Measurements from ENCODE around the gene ALPL. TPM values are rescaled to one million over a fixed set of nuclear protein-coding genes. Genes with fewer than 3 reads are reported as not detected.

Gene ALPL
- polyA plus RNA-seq, 3 donors, result not detected

DNA sequence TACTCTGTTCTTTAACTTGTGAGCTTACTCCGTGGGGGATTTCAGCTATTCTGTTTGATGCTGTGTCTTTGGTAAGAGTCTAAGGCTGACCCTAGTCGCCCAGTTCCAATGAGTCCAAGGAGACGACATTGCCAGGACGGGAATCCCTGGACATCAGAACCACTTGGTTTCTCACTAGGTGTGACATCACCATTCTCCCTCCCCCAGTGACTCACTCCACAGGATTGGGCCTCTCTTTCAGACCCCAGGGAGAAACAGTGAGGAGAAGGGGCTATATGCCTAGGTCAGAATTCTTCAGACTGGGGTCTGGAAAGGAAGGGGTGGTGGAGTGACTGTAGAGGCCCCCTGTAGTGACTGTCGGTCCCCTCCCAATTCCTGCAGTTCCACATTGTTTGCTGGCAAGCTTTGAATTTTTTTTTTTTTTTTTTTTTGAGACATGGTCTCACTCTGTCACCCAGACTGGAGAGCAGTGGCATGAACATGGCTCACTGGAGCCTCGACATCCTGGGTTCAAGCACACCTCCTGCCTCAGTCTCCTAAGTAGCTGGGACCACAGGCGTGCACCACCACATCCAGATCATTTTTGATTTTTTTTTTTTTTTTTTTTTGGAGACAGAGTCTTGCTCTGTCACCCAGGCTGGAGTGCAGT lies 21.3 kb downstream of the ALPL start:
- peaks cover 0 to 2% of the 10 kb centered on the region in 2 donors for H3K27me3 ChIP-seq (ENCODE audit: control insufficient read depth in 2 of 2, insufficient read depth in 2 of 2, low read length in 2 of 2)
- WGBS (ENCODE audit: insufficient coverage), result 89% methylated on average over 2 of the region's 7 CpGs
- TF ChIP-seq, protein P1, sequence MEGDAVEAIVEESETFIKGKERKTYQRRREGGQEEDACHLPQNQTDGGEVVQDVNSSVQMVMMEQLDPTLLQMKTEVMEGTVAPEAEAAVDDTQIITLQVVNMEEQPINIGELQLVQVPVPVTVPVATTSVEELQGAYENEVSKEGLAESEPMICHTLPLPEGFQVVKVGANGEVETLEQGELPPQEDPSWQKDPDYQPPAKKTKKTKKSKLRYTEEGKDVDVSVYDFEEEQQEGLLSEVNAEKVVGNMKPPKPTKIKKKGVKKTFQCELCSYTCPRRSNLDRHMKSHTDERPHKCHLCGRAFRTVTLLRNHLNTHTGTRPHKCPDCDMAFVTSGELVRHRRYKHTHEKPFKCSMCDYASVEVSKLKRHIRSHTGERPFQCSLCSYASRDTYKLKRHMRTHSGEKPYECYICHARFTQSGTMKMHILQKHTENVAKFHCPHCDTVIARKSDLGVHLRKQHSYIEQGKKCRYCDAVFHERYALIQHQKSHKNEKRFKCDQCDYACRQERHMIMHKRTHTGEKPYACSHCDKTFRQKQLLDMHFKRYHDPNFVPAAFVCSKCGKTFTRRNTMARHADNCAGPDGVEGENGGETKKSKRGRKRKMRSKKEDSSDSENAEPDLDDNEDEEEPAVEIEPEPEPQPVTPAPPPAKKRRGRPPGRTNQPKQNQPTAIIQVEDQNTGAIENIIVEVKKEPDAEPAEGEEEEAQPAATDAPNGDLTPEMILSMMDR (IDR thresholded peaks at IDR 0.05), result no peak
- H3K4me1 ChIP-seq (ENCODE audit: control insufficient read depth in 1 of 2, insufficient read depth in 2 of 2, low read length in 2 of 2), result no peaks in the 10 kb centered on the region
- no peak overlapping the region for H2AFZ ChIP-seq (ENCODE audit: insufficient read depth, low read depth, low read length, poor library complexity, severe bottlenecking)
- intact Hi-C loops (cut with micrococcal nuclease), result no loop called here
- no peak overlapping the region for H3K9ac ChIP-seq (ENCODE audit: insufficient read depth, low read length, poor library complexity, severe bottlenecking)
- Mint-ChIP-seq H3K36me3 (no peaks in the 10 kb centered on the region), H3K9me3 (peaks cover 0 to 5% (median 0%) of the 10 kb centered on the region in 7 donors), H3K4me1 (no peaks in the 10 kb centered on the region), H3K27me3 (ENCODE audit: low read depth in 3 of 3) (peaks cover 28 to 71% (median 48%) of the 10 kb centered on the region in 3 donors), H3K4me3 (no peak overlapping the region), H3K27ac (no peak overlapping the region)
- no peaks in the 10 kb centered on the region for H3K9me3 ChIP-seq (replicated peaks in 1 of 2; ENCODE audit: control insufficient read depth in 1 of 2, insufficient read depth in 1 of 2, low read length in 2 of 2)
- no peaks in the 10 kb centered on the region for H4K20me1 ChIP-seq (ENCODE audit: insufficient read depth, low read length)
- no peaks in the 10 kb centered on the region for H3K79me2 ChIP-seq (ENCODE audit: insufficient read depth, low read length)
- no peak for DNase-seq
- no peaks in the 10 kb centered on the region for H3K36me3 ChIP-seq (replicated peaks in 1 of 2; ENCODE audit: control insufficient read depth in 1 of 2, insufficient read depth in 2 of 2, low read length in 2 of 2)
- H3K27ac ChIP-seq (ENCODE audit: low read depth in 1 of 2, low read length in 2 of 2), result no peak overlapping the region
- no peak overlapping the region for H3K4me2 ChIP-seq (replicated peaks; ENCODE audit: extremely low read depth, low read length, poor library complexity, severe bottlenecking)
- H3K4me3 ChIP-seq (replicated peaks in 1 of 3; ENCODE audit: low read depth in 2 of 3, low read length in 3 of 3), result no peak overlapping the region

DNA sequence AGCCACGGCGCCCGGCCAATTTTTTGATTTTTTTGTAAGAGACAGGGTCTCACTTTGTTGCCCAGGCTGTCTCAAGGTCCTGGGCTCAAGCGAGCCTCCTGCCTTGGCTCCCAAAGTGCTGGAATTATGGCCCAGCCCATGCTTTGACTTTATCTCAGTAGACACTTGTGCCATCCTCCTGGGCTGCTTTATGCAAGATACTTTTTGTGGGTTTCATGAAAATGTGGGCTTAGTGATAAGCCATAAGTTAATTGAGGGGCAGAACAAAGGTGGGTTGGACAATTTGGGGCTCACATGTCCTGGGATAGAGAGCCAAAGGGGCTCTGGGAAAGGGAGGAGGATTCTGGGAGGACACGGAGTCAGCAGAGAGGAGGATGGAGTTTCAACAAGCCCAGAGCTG lies 22.0 kb downstream of the ALPL start:
- H3K4me3 Mint-ChIP-seq, result no peak overlapping the region
- peaks cover 28 to 71% (median 45%) of the 10 kb centered on the region in 3 donors for H3K27me3 Mint-ChIP-seq (ENCODE audit: low read depth in 3 of 3)
- 92% methylated on average over 4 of the region's 5 CpGs for WGBS (ENCODE audit: insufficient coverage)

More for the DNA sequence above, 22.0 kb downstream of the ALPL start:
- Histone ChIP-seq H3K27me3 (ENCODE audit: control insufficient read depth in 2 of 2, insufficient read depth in 2 of 2, low read length in 2 of 2) (peaks cover 0 to 6% of the 10 kb centered on the region in 2 donors), H4K20me1 (ENCODE audit: insufficient read depth, low read length) (no peaks in the 10 kb centered on the region), H3K9ac (ENCODE audit: insufficient read depth, low read length, poor library complexity, severe bottlenecking) (no peak overlapping the region), H3K27ac (ENCODE audit: low read depth in 1 of 2, low read length in 2 of 2) (no peak overlapping the region), H3K4me2 (replicated peaks; ENCODE audit: extremely low read depth, low read length, poor library complexity, severe bottlenecking) (no peak overlapping the region), H3K79me2 (ENCODE audit: insufficient read depth, low read length) (no peaks in the 10 kb centered on the region), H3K4me1 (ENCODE audit: control insufficient read depth in 1 of 2, insufficient read depth in 2 of 2, low read length in 2 of 2) (no peaks in the 10 kb centered on the region), H2AFZ (ENCODE audit: insufficient read depth, low read depth, low read length, poor library complexity, severe bottlenecking) (no peak overlapping the region), H3K4me3 (replicated peaks in 1 of 3; ENCODE audit: low read depth in 2 of 3, low read length in 3 of 3) (no peak overlapping the region), H3K36me3 (replicated peaks in 1 of 2; ENCODE audit: control insufficient read depth in 1 of 2, insufficient read depth in 2 of 2, low read length in 2 of 2) (no peaks in the 10 kb centered on the region), H3K9me3 (replicated peaks in 1 of 2; ENCODE audit: control insufficient read depth in 1 of 2, insufficient read depth in 1 of 2, low read length in 2 of 2) (no peaks in the 10 kb centered on the region)
- intact Hi-C loops (cut with micrococcal nuclease), result no loop called here
- Mint-ChIP-seq H3K4me1 (no peaks in the 10 kb centered on the region), H3K36me3 (no peaks in the 10 kb centered on the region), H3K27ac (no peak overlapping the region), H3K9me3 (peaks cover 0 to 5% (median 0%) of the 10 kb centered on the region in 7 donors)
- TF ChIP-seq, protein P1 (IDR thresholded peaks at IDR 0.05), result no peak
- DNase-seq, result no peak
